GM12872 (cell line): ENCODE data around the gene TENM3.

Source experiments
- CTCF ChIP-seq: IDR thresholded peaks from 3 replicates; pipeline ENCODE4 v1.5.1; 2011; ENCODE audit warnings: low read depth, mild to moderate bottlenecking, low read length, moderate library complexity; ENCODE audit not compliant: insufficient read depth

Gene TENM3

GRCh38 chr4:182778222-182778982 lies 535.2 kb downstream of the TENM3 start:
- TF ChIP-seq CTCF = no peak

DNA sequence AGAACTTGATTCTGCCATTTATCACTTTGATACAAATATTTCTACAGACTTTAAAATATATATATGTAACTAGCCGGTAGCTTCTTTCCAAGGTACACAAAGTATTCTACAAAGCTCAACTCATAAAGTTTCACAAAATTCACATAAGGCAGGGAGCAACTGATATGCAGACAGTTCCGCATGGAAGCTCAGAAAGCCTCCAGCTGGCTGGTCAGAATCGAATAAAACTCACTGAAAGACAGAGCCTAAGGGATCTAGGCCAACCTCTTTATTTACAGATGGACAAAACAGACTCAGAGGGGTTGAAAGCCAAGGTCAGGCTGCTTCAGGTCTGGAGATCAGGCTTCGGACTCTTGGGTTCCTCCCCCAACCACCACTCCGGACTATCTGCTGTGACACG lies 543.8 kb downstream of the TENM3 start:
- no peak for TF ChIP-seq CTCF

- no peak for TF ChIP-seq CTCF
These were observed 545.0 kb downstream of the TENM3 start for GRCh38 chr4:182788201-182788600.

- TF ChIP-seq CTCF = no peak
These were observed 546.3 kb downstream of the TENM3 start for GRCh38 chr4:182789529-182789928.

DNA sequence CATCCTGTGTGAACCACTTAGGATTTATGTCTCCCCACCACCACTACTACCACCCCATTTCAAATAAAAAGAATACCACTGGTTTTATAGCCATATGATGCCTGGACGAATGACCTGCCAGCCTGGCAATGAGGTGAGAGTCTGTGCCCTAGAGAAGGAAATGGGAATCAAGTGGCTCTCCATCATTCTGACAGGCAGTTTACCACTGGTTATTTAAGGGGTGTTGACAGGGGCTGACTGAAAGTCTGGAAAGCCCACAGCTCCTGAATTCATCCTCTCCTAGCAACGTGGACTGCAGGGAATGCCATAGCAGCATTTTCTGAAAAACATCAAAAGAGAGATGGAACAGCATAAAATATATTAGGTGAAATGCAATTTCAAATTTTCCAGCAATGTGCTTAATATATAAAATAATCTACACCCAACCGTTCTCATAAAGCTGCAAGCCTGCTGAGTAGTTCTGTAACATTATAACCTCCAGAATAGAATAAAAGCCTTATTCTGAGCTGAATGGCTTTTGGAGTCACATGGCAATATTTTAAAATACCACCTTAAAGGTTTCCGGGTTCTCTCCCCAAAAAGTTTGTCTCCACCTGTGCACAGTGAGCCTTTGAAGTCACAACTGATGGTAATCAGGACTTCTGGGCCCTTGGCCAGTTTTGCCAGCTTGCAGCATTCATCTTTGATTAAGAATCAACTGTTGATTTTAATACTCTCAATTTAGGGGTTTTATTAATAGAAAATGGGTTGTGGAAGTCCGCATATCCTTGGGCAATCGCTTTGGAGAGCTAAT lies 552.4 kb downstream of the TENM3 start:
- no peak for TF ChIP-seq CTCF

GRCh38 chr4:182799515-182800215 lies 556.5 kb downstream of the TENM3 start:
- no peak for TF ChIP-seq CTCF

DNA sequence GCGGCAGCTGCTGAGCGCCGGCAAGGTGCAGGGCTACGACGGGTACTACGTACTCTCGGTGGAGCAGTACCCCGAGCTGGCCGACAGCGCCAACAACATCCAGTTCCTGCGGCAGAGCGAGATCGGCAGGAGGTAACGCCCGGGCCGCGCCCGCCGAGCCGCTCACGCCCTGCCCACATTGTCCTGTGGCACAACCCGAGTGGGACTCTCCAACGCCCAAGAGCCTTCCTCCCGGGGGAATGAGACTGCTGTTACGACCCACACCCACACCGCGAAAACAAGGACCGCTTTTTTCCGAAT lies 557.0 kb downstream of the TENM3 start:
- no peak for TF ChIP-seq CTCF
